WTC11 (cell line): ENCODE data around the gene PNPLA8.

Source experiments
- CREB1 ChIP-seq: sonication (generic); formaldehyde crosslinking; IDR thresholded peaks from 2 replicates; pipeline ENCODE4 v1.8.0; 2023; ENCODE audit warnings: mild to moderate bottlenecking, missing genetic modification reagents
- CREM ChIP-seq: sonication (generic); formaldehyde crosslinking; IDR thresholded peaks from 2 replicates; pipeline ENCODE4 v1.8.1; 2022; ENCODE audit warnings: mild to moderate bottlenecking, missing genetic modification reagents, moderate library complexity
- CTCF ChIP-seq: fragments of 200-600 bp; IDR thresholded peaks from 2 replicates; pipeline ENCODE4 v1.8.0; 2022; ENCODE audit warnings: antibody characterized with exemption
- ESRRA ChIP-seq: sonication (generic); formaldehyde crosslinking; IDR thresholded peaks from 2 replicates; pipeline ENCODE4 v1.8.1; 2022; ENCODE audit warnings: mild to moderate bottlenecking, missing genetic modification reagents, borderline replicate concordance
- FOXJ3 ChIP-seq: sonication (generic); formaldehyde crosslinking; IDR thresholded peaks from 2 replicates; pipeline ENCODE4 v1.9.0; 2021; ENCODE audit warnings: missing genetic modification reagents, mild to moderate bottlenecking, borderline replicate concordance
- NR2C2 ChIP-seq: sonication (generic); formaldehyde crosslinking; IDR thresholded peaks from 2 replicates; pipeline ENCODE4 v1.8.0; 2022; ENCODE audit warnings: mild to moderate bottlenecking, missing genetic modification reagents
- NR3C1 ChIP-seq: sonication (generic); formaldehyde crosslinking; conservative IDR thresholded peaks from 2 replicates; pipeline ENCODE4 v1.8.1; 2023; ENCODE audit warnings: low read depth, mild to moderate bottlenecking, missing genetic modification reagents
- TCF7 ChIP-seq: sonication (generic); formaldehyde crosslinking; IDR thresholded peaks from 2 replicates; pipeline ENCODE4 v1.8.0; 2022; ENCODE audit warnings: mild to moderate bottlenecking, low read depth, missing genetic modification reagents, moderate library complexity
- TF ChIP-seq, protein P1 (sequence below): sonication (generic); formaldehyde crosslinking; IDR thresholded peaks from 2 replicates; pipeline ENCODE4 v1.8.0; 2023; ENCODE audit warnings: missing genetic modification reagents

DNA sequence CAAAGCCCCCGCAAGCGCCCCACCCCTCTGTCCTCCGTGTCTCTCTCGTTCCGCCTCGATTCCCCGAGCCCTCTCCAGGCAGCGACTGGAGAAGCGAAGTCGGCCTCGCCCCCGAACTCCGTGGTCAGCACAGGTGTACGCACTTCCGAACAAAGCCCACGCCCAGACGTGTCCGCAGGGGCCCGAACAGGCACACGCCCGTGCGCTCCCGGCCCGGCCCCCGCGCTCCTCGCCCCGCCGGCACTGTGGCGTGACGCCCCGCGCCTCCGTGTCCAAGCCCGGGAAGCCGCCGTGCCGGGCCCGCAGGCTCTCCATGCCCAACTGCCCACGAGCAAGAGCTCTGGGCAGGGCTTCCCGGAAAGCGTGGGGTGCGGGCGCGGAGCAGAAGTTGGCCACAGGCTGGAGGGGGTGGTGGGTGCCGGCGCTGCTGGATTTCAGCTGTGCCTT lies 70.4 kb downstream of the PNPLA8 start:
- TF ChIP-seq NR2C2 (CRISPR knock-in tag): no peak
- TF ChIP-seq CTCF: no peak
- TF ChIP-seq, protein P1, sequence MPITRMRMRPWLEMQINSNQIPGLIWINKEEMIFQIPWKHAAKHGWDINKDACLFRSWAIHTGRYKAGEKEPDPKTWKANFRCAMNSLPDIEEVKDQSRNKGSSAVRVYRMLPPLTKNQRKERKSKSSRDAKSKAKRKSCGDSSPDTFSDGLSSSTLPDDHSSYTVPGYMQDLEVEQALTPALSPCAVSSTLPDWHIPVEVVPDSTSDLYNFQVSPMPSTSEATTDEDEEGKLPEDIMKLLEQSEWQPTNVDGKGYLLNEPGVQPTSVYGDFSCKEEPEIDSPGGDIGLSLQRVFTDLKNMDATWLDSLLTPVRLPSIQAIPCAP (CRISPR knock-in tag): no peak
- TF ChIP-seq CREM (CRISPR knock-in tag): no peak
- TF ChIP-seq TCF7 (CRISPR knock-in tag): no peak
- TF ChIP-seq ESRRA (CRISPR knock-in tag): no peak; the same call in 1 of the 2 replicates
- no peak for TF ChIP-seq NR3C1 (CRISPR knock-in tag)
- TF ChIP-seq FOXJ3 (CRISPR knock-in tag): no peak
- TF ChIP-seq CREB1 (CRISPR knock-in tag): no peak
